NCI-H2107 (cell line): ENCODE measurements around the gene ZYG11B.
"Not testable (repeated sequence)": the region's sequence is repeated elsewhere in the genome, so short reads cannot be mapped to it uniquely, and the experiment has no call there.

Experiments
- DNase-seq: peaks from one replicate; lab custom pipeline; 2025; lab: John Stamatoyannopoulos, UW

ZYG11B gene

DNA sequence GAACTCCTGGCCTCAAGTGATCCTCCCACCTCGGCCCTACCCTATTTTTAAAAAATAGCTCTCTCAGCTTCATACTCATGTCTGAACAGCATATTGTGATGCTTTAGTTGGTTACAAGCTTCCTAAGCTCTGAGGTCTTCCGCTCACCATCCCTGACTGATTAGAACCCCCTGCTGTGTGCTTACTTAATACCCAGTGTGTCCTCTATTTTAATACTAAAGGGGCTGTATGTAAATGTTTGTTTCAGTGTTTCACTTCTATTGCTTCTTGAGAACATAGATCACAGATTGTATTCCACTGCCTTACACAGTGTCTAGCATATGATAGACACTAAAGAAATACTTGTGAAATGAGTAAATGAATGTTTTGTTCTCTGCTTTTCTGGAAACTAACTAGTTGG is 29.8 kb downstream of the ZYG11B start:
- DNase-seq: no peak

DNA sequence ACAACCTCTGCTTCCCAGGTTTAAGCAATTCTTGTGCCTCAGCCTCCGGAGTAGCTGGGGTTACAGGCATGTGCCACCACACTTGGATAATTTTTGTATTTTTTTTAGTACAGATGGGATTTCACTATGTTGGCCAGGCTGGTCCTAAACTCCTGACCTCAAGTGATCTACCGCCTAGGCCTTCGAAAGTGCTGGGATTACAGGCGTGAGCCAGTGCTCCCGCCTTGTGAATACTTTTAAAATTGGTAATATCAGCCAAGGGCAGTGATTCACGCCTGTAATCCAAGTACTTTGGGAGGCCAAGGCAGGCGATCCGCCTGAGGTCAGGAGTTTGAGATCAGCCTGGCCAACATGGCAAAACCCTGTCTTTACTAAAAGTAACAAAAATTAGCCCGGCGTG is 33.7 kb downstream of the ZYG11B start:
- no peak for DNase-seq

DNA sequence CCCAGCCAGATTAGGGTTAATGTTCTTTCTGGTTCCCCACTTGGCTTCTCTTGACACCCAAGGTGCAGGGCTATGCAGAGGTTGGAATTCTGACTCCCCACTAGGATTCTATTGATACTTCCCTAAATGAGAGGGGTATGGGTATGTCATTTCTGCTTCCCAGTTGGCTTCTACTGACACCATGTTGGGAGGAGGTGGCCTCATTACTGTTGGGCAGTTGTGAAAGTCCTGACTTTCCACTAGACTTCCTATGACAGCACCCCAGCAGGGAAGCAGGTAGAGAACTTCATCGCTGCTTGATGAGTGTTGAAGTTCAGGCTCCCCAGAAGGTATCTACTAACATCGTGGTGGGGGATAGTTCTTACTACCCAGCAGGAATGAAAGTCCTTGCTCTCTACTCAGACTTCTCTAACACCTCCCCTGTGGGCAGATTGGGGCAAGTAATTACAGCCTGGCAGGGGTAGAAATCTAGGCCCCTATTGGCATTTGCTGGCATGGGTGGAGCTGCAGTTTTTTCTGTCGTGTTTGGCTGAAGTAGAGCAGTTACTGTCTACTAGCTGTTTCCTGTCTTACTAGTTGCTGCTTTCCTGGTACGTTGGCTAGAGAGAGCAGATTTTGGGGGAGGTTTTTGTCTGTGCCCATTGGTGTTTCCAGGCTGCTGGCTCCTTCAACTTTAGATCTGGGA is 41.5 kb downstream of the ZYG11B start:
- DNase-seq: no peak

DNA sequence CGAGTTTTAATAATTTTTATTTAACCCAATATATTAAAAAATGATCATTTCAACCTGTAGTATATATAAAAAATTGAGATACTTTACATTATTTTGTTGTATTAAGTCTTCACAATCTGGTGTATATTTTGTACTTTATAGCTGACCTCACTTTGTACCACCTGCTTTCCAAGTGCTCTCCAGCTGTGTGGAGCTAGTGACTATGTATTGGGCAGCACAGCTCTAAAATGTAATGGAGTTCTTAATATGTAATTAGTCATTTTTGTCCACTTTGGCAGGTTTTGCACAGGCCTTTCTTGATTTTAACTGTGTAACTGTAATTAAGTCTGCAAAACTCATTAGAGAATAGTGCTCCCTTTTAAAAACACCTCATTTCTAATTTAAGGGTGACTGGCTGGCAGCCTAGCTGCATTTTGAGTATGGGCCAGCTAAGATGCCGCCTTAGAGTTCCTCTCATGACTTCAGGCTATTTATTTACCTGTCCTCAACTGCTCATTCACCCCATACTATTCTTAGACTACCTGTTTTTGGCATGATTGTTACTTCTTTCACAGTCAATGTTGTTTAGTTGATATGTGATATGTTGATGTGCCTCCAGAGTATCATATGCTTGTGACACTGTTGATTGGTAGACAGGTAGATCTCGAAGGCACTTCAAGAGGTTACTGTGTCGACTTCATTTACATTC is 43.2 kb downstream of the ZYG11B start:
- no peak for DNase-seq

DNA sequence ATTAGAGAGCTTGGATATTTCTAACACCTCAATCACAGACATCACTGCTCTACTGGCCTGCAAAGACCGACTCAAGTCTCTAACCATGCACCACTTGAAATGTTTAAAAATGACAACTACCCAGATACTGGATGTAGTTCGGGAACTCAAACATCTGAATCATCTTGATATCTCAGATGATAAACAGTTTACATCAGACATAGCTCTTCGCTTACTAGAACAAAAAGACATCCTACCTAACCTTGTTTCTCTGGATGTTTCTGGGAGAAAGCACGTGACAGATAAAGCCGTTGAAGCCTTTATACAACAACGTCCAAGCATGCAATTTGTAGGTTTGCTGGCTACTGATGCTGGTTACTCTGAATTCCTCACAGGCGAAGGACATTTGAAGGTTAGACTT is 45.1 kb downstream of the ZYG11B start:
- DNase-seq: no peak

DNA sequence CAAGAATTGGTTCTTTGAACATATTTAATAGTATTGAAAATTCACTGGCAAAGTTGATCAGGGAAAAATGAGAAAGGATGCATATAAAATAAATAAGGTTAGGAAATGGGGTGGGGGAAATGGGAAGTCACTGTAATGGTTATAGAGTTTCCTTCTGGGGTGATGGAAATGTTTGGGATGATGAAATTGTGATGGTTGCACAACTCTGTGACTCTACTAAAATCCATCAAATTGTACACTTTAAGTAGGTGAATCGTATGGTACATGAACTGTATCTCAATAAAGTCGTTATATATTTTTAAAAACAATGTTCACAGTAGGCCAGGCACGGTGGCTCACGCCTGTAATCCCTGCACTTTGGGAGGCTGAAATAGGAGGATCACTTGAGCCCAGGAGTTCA is 59.9 kb downstream of the ZYG11B start:
- no peak for DNase-seq

DNA sequence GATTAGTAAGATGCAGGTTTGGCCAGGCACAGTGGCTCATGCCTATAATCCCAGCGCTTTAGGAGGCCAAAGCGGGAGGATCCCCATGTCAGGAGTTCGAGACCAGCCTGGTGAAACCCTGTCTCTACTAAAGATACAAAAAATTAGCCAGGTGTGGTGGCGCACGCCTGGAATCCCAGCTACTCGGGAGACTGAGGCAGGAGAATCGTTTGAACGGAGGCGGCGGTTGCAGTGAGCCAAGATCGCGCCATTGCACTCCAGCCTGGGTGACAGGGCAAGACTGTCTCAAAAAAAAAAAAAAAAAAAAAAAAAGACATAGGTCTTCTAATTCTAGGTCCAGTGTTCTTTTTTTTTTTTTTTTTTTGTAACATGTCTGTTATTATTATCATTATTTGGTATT is 64.2 kb downstream of the ZYG11B start:
- DNase-seq: not testable (repeated sequence)

DNA sequence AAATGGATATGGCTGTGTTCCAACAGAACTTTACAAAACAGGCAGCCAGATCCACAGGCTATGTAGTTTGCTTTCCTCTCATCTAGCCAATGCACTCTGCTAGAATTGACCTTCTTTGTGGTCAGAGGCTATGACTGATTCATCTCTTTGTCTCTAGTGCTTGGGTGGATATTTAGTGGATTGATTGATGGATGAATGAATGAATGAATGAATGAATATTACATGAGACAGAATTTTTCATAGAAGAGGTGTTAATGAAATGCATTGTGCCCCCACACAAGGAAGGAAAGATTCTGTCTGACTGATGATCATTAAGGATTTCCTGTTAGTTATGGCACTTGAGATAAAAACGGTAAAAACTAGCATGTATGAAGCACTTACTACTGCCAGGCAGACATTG is 65.8 kb downstream of the ZYG11B start:
- no peak for DNase-seq

DNA sequence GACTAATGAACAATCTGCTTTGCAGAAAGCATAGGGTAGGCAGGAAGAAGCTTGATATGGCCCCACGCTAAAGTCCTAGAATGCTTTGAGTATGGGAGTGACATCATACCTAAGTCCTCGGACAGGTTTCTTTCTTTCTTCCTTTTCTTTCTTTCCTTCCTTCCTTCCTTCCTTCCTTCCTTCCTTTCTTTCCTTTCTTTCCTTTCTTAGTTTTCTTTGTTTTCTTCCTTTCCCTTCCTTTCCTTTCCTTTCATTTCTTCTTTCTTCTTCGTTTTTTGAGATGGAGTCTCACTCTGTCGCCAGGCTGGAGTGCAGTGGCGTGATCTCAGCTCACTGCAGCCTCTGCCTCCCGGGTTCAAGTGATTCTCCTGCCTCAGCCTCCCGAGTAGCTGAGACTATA is 67.5 kb downstream of the ZYG11B start:
- not testable (repeated sequence) for DNase-seq

DNA sequence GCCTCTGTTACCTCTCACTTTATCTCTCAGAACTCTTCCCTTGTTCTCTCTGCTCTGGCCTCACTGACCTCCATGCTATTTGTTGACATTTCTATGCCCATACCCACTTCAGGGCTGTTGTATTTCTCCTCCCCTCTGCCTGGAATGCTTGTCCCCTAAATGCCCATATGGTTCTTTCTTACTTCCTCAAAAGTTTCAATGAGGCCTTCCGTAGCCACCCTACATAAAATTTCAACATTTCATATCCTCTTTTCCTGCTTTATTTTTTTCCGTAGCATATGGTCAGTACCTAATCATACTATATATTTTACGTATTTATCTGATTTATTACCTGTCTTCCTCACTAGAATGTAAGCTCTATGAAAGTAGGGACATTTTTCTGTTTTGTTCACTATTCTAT is 69.2 kb downstream of the ZYG11B start:
- DNase-seq: no peak

DNA sequence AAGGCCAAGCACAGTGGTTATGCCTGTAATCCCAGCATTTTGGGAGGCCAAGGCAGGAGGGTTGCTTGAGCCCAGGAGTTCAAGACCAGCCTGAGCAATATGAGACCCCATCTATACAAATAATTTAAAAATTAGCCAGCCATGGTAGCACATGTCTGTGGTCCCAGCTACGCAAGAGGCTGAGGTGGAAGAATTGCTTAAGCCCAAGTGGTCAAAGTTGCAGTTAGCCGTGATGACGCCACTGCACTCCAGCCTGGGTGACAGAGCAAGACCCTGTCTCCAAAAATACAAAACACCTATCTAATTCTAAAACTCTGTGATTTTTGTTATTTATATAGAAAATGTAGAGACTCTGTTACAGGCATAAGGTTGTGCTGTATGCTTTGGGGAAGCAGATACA is 72.1 kb downstream of the ZYG11B start:
- DNase-seq: no peak

DNA sequence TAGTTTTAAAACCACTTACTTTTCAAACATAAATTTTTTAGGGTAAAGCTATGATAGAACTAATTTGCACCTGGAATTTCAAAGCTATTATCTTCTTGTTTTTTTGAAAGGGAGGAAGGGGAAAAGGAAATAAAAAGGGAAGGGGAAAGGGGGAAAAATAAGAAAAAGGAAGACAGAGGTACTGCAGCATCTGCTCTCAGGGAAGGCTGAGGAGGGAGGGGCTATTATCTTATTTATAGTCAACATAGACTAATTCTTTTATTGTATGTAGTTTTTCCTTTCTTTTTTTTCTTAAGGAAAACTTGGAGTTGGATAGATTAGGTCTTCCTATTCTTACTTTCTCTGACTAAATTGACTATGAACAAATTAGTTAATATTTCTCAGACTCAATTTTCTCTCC is 74.8 kb downstream of the ZYG11B start:
- DNase-seq: no peak

DNA sequence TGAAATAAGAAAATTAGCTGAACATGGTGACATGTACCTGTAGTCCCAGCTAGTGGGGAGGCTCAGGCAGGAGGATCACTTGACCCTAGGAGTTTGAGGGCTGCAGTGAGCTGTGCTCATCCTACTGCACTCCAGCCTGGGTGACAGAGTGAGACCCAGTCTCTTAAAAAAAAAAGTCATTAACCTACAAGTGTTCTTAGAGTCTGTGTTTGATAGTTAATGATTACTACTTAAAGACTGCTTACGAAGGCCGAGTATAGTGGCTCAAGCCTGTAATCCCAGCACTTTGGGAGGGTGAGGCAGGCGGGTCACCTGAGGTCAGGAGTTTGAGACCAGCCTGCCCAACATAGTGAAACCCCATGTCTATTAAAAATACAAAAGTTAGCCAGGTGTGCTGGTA is 77.8 kb downstream of the ZYG11B start:
- DNase-seq: not testable (repeated sequence)

DNA sequence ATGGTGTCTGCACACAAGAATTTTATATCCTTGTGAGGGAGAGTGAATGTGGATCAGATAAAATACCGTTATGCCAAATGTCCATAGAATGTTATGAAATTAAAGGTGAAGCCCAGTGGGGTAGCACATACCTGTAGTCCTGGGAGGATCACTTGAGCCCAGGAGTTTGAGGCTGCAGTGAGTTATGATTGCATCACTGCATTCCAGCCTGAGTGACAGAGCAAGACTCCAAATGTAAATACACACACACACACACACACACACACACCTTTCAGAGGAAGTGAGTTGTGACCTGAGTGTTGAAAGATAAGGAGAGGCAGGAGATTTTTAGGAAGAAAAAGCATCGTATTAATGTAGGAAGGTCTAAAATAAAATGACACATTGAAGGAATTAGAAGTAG is 88.2 kb downstream of the ZYG11B start:
- DNase-seq: no peak

DNA sequence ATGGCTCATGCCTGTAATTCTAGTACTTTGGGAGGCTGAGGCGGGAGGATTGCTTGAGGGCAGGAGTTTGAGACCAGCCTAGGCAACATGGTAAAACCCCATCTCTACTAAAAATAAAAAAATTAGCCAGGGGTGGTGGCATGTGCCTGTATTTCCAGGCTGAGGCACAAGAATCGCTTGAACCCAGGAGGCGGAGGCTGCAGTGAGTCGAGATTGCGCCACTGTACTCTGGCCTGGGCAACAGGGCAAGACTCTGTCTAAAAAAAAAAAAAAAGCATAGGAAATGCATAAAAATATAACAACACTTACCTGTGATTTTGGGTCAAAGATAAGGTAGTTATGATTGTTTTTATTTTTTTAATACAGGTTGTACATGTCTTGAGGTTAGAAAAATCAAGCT is 94.6 kb downstream of the ZYG11B start:
- not testable (repeated sequence) for DNase-seq

DNA sequence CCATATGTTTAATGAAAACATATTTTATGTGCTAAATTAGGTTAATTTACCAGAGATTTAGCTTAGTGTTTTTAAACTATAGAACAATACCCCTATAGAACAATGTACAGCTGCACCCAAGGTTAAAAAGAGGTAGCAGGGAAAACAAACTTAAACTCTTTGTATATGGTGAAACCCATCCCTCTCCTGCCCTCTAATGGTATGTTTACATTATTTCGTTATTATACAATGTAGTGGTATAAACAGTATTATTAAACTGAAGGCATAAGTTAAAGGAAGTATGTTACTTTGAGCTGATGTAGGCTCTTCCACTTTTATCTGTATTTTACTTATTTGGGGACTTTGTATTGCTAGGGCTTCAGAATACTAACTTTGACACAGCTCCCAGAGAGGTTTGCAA is 99.6 kb downstream of the ZYG11B start:
- DNase-seq: no peak

DNA sequence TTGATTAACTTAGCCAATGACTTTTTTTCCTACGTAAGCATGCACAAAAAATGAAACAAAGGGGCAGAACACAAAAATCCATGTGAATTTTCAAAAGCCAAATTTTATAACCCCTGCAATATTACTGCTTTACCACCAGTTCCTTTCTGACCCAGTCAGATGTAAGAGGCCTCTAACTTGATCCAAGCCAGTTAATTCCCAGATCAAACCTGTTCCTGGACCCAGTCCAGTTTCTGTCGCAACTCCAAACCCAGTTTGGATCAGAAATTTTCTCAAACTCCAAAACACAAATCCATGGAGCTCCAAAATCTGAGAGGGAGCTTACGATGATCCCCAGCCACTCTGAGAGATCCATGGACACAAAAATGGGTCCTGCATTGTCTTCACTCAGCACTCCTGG is 108.5 kb downstream of the ZYG11B start:
- DNase-seq: no peak

DNA sequence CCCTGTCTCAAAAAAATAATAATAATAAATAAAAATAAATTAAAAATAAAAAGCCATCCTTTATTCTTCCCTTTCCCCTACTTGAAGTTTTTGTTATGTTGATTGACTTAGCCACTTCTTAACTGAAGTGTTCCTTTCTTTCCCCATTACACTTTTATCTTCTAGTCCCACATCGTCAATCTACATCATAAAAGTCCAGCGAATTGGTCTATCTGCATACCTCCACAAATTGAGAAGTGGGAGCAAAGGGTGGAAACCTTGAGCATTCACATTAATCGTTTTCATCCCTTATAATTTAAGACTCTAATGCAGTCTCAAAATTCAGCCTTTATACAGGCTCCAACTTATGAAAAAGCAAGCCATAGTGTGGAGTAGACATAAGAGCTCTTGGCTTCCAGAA is 109.8 kb downstream of the ZYG11B start:
- DNase-seq: no peak

DNA sequence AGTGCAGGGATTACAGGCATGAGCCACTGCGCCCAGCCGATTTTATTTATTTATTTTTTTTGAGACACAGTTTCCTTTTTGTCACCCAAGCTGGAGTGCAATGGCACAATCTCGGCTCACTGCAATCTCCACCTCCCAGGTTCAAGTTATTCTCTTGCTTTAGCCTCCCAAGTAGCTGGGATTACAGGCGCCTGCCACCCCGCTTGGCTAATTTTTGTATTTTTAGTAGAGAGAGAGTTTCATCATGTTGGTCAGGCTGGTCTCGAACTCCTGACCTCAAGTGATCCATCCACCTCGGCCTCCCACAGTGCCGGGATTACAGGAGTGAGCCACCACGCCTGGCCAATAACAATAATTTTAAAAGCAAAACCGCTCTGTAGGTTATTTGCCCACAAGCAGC is 112.9 kb downstream of the ZYG11B start:
- DNase-seq: not testable (repeated sequence)

DNA sequence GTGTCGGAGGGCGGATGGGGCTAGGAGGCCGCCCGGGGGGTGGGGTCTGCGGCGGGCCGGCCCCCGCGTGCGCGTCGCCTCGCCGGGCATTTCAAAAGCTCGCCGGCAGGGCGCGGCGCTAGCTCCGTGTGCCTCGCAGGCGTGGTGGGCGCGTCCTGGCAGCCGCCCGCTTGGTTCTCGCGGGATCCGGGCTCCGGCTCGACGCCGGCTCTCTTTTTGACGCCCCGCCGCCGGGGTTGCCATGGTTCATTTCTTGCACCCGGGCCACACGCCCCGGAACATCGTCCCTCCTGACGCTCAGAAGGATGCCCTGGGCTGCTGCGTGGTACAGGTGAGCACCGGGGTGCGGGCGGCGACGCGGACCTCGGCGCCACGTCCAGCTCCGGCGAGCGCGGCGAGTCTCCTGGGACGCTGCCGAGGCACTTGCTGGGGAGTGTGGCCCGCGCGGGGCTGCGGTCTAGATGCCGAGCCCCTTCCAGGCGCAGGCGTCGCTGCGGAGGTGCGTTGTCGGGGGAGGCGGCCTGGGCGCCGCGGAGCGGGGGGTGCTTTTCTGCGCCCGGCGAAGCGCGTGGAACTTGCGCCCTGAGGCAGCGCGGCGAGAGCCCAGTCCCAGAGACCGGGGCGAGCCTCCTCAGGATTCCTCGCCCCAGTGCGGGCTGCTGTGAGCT is 116.5 kb downstream of the ZYG11B start, which contains the start of gene ZYG11A:
Gene ZYG11A (plus strand): TSS at position 118 of the 668 bp plus-strand sequence. CDS start 124 bp downstream, at position 242.
- no peak for DNase-seq

DNA sequence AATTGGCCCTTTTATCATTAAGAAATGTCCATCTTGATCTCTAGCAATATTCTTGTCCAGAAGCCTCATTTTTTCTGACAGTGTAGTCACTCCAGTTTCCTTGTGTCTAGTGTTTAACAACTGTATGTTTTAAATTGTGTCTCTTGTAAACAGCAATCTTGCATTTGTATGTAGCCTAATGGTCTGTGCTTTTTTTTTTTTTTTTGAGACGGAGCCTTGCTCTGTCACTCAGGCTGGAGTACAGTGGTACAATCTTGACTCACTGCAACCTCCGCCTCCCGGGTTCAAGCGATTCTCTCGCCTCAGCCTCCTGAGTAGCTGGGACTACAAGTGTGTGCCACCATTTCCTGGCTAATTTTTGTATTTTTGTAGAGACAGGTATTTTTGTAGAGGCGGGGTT is 118.9 kb downstream of the ZYG11B start:
- not testable (repeated sequence) for DNase-seq

DNA sequence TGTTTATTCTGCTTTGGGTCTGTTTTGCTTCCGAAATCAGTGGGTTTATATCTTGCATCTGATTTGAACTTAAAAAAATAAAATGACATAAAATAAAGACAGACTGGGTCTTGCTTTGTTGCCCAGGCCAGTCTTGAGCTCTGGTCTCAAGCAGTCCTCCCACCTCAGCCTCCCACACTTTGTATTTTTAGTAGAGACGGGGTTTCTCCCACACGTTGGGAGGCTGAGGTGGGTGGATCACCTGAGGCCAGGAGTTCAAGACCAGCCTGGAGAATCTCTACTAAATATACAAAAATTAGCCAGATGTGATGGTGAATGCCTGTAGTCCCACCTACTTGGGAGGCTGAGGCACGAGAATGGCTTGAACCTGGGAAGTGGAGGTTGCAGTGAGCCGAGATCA is 122.2 kb downstream of the ZYG11B start:
- DNase-seq: no peak

DNA sequence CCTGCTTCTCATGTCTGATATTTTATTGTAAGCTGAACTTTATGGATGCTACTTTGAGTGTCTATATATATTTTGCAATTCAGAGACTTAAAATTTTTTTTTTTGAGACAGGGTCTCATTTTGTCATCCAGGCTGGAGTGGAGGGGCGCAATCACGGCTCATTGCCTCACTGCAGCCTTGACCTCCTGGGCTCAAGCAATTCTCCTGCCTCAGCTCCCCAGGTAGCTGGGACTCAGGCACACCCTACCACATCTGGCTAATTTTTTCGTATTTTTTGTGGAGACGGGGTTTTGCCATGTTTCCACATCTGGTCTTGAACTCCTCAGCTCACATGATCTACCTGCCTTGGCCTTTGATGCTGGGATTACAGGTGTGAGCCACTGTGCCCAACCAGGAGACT is 124.7 kb downstream of the ZYG11B start:
- no peak for DNase-seq
